Measurements from ENCODE around the gene CDKN1A. TPM values are rescaled to one million over a fixed set of nuclear protein-coding genes. Genes with fewer than 3 reads are reported as not detected.
"Not testable (repeated sequence)": the region's sequence is repeated elsewhere in the genome, so short reads cannot be mapped to it uniquely, and the experiment has no call there.

Gene CDKN1A
- total and polyA plus RNA-seq, 9 donors = 82.1 to 305 (median 134) TPM

DNA sequence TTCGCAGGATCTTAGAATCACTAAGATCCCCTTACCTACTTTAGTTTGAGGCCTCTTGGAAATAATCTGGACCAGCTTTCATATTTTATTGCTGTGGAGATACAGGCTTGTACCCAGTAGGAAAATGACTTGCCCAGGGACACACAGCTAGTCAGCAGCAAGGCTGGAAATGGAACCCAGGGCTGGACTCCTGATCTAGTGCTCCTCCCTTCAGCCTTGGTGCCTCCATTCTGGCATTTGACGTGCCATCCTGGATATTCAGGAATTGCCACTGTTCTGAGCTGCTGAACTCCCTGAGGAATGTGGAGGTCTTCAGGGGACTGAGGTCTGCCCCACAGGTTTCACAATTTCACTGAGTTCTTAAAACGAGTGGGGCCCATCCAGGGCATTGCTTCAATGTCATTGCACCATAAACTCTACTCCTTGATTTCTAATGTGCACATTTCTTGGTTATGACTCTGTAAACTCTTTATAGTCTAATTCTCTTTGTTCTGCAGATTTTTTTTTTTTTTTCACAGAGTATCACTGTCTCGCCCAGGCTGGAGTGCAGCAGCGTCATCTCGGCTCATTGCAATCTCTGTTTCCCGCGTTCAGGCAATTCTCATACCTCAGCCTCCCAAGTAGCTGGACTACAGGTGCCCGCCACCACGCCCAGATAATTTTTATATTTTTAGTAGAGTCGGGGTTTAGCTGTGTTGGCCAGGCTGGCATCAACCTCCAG, 26.7 kb upstream of the CDKN1A start:
- WGBS, 3 donors = 94 to 98% (median 95%) methylated on average over 11 of the region's 11 CpGs

DNA sequence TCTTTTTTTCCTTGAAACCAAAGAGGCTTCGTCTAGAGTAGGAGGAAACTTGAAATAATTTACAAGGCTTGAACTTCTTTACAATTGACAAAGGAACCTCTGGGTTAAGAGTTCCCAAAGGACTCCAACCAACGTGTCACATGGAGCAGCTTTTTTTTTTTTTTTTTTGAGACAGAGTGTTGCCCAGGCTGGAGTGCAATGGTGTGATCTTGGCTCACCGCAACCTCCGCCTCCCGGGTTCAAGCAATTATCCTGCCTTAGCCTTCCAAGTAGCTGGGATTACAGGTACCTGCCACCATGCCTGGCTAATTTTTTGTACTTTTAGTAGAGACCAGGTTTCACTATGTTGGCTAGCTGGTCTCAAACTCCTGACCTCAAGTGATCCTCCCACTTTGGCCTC, 24.0 kb upstream of the CDKN1A start:
- H3K4me3 ChIP-seq; H3K27ac ChIP-seq; H3K9me3 ChIP-seq; H3K36me3 ChIP-seq; H3K27me3 ChIP-seq; DNase-seq; H3K4me1 ChIP-seq (ENCODE audit: insufficient read depth); intact Hi-C loops (cut with DNase I): not testable (repeated sequence)
- 82 to 89% (median 84%) methylated on average over 5 of the region's 5 CpGs for WGBS, 3 donors

More for the DNA sequence above, 26.7 kb upstream of the CDKN1A start:
- Histone ChIP-seq H3K4me1 (ENCODE audit: insufficient read depth) (no peaks in the 10 kb centered on the region), H3K27ac (no peak overlapping the region), H3K9me3 (no peaks in the 10 kb centered on the region), H3K36me3 (no peaks in the 10 kb centered on the region), H3K4me3 (no peak overlapping the region), H3K27me3 (no peaks in the 10 kb centered on the region)
- DNase-seq = no peak
- TF ChIP-seq EP300 (IDR thresholded peaks at IDR 0.05) = no peak
- no peak for TF ChIP-seq POLR2A (IDR thresholded peaks at IDR 0.05)
- TF ChIP-seq, protein P1, sequence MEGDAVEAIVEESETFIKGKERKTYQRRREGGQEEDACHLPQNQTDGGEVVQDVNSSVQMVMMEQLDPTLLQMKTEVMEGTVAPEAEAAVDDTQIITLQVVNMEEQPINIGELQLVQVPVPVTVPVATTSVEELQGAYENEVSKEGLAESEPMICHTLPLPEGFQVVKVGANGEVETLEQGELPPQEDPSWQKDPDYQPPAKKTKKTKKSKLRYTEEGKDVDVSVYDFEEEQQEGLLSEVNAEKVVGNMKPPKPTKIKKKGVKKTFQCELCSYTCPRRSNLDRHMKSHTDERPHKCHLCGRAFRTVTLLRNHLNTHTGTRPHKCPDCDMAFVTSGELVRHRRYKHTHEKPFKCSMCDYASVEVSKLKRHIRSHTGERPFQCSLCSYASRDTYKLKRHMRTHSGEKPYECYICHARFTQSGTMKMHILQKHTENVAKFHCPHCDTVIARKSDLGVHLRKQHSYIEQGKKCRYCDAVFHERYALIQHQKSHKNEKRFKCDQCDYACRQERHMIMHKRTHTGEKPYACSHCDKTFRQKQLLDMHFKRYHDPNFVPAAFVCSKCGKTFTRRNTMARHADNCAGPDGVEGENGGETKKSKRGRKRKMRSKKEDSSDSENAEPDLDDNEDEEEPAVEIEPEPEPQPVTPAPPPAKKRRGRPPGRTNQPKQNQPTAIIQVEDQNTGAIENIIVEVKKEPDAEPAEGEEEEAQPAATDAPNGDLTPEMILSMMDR (IDR thresholded peaks at IDR 0.05) = no peak
- intact Hi-C loops (cut with DNase I) = no loop called here

DNA sequence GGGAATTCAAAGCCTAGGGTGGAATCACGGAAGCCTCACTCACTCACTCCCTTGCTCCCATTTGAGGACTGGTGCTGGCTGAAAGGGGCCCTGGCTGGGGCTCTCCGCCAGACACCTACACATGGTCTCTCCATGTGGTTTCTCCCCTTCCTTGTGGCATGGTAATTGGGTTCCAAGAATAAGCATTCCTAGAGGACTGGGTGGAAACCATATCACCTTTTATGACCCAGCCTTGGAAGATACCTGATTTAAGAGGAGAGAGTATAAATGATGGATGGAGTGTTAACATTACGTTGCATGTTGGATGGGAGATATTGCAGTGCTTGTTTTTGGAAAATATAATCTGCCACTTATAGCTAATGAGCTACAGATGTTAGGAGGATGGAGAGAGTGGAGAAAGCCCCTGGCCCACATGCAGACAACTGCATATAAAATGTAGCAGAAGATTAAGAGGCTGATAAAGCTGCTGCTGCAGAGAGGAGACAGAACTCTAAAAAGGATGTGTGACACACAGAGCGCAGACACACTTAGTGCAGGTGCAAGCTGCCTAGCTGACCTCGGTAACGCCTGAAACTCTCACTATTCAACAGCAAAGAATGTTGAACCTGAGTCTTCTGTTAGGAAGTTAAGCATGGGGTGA, 23.3 kb upstream of the CDKN1A start:
- no peak for DNase-seq
- intact Hi-C loops (cut with DNase I) = no loop called here
- WGBS, 3 donors = 75 to 84% (median 80%) methylated on average over 6 of the region's 6 CpGs
- H3K36me3 ChIP-seq = no peaks in the 10 kb centered on the region
- no peaks in the 10 kb centered on the region for H3K9me3 ChIP-seq
- H3K4me3 ChIP-seq = no peak overlapping the region
- H3K4me1 ChIP-seq (ENCODE audit: insufficient read depth) = peaks cover 2% of the 10 kb centered on the region
- TF ChIP-seq, protein P1 (IDR thresholded peaks at IDR 0.05) = no peak
- TF ChIP-seq EP300 (IDR thresholded peaks at IDR 0.05) (no peak), POLR2A (IDR thresholded peaks at IDR 0.05) (no peak)
- H3K27ac ChIP-seq = no peak overlapping the region
- H3K27me3 ChIP-seq = no peaks in the 10 kb centered on the region

DNA sequence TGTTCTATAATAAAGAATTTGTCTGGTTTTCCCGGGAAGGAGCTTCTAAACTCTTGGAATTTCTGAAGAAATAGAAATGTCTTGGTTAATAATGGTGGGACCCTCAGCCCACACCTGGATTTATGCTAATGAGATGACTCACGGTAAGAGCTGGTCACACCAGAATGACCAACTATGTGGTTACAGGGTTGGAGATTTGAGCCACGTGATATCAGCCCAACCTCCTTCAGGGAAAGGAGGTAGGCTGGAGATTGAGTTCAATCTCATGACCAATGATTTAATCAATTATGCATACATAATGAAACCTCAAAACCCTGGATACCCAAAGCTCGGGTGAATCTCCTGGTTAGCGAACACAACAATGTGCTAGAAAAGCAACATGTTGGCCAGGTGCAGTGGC, 22.1 kb upstream of the CDKN1A start:
- DNase-seq = no peak
- no peaks in the 10 kb centered on the region for H3K9me3 ChIP-seq
- TF ChIP-seq, protein P1 (IDR thresholded peaks at IDR 0.05) = no peak
- peaks cover 8% of the 10 kb centered on the region for H3K4me1 ChIP-seq (ENCODE audit: insufficient read depth)
- intact Hi-C loops (cut with DNase I) = no loop called here
- H3K27ac ChIP-seq = no peak overlapping the region
- 77 to 85% (median 81%) methylated on average over 5 of the region's 5 CpGs for WGBS, 3 donors
- no peaks in the 10 kb centered on the region for H3K27me3 ChIP-seq
- H3K4me3 ChIP-seq = no peak overlapping the region
- H3K36me3 ChIP-seq = no peaks in the 10 kb centered on the region

DNA sequence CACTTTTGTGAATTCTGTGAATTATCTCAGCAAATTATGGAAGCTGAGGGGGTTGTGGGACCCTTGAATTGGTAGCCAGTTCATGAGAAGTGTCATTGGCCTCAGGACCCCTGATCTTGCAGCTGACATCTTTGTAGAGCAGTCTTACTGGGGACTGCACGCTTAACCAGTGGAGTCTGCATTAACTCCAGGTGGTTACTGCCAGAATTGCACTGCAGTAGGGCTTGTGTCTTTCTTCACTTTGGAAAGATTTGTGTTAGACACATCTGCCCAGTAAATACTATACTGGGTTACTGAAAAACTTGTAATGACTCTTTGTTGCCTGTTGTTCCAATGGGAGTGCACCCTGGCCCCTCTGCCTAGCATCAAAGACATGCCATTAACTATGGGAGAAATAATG, 21.2 kb upstream of the CDKN1A start:
- no peaks in the 10 kb centered on the region for H3K27me3 ChIP-seq
- H3K9me3 ChIP-seq = no peaks in the 10 kb centered on the region
- 86 to 100% (median 100%) methylated on average over 1 of the region's 1 CpG for WGBS, 3 donors
- TF ChIP-seq POLR2A (IDR thresholded peaks at IDR 0.05) = no peak
- TF ChIP-seq EP300 (IDR thresholded peaks at IDR 0.05) = no peak
- TF ChIP-seq, protein P1 (IDR thresholded peaks at IDR 0.05) = no peak
- no peak for DNase-seq
- no peaks in the 10 kb centered on the region for H3K36me3 ChIP-seq
- H3K4me1 ChIP-seq (ENCODE audit: insufficient read depth) = peaks cover 9% of the 10 kb centered on the region
- no peak overlapping the region for H3K27ac ChIP-seq
- H3K4me3 ChIP-seq = no peak overlapping the region
- intact Hi-C loops (cut with DNase I) = no loop called here

Data from ovary (tissue), 9 donors.